HG03280 (cell line): ENCODE data around the gene RIC3.

Experiments used
- ATAC-seq: cut with Tn5 transposase; IDR thresholded peaks from one replicate; pipeline ENCODE4 v1.9.1; 2021; ENCODE audit warnings: mild to moderate bottlenecking, moderate library complexity; ENCODE audit not compliant: unreplicated experiment

Gene RIC3

GRCh38 chr11:8105666-8106065, 63.2 kb downstream of the RIC3 start:
- ATAC-seq, result no peak

- ATAC-seq, result no peak
These were observed 63.7 kb downstream of the RIC3 start for GRCh38 chr11:8105133-8105532.

GRCh38 chr11:8103909-8104308, 64.9 kb downstream of the RIC3 start:
- ATAC-seq, result no peak

GRCh38 chr11:8102965-8103364, 65.9 kb downstream of the RIC3 start:
- ATAC-seq, result no peak

- no peak for ATAC-seq
These were observed 66.4 kb downstream of the RIC3 start for GRCh38 chr11:8102296-8102915.

- ATAC-seq, result no peak
These were observed 67.4 kb downstream of the RIC3 start for GRCh38 chr11:8101421-8101820.

GRCh38 chr11:8100605-8101004, 68.2 kb downstream of the RIC3 start:
- ATAC-seq, result no peak

GRCh38 chr11:8100158-8100557, 68.7 kb downstream of the RIC3 start:
- no peak for ATAC-seq

- ATAC-seq, result no peak
These were observed 69.4 kb downstream of the RIC3 start for GRCh38 chr11:8099291-8099899.

GRCh38 chr11:8098879-8099278, 69.9 kb downstream of the RIC3 start:
- no peak for ATAC-seq

- ATAC-seq, result no peak
These were observed 70.5 kb downstream of the RIC3 start for GRCh38 chr11:8098361-8098760.

- ATAC-seq, result no peak
These were observed 70.9 kb downstream of the RIC3 start for GRCh38 chr11:8097926-8098325.

GRCh38 chr11:8097468-8097867, 71.4 kb downstream of the RIC3 start:
- no peak for ATAC-seq

- ATAC-seq, result no peak
These were observed 71.8 kb downstream of the RIC3 start for GRCh38 chr11:8097062-8097461.

- no peak for ATAC-seq
These were observed 72.2 kb downstream of the RIC3 start for GRCh38 chr11:8096575-8096974.

GRCh38 chr11:8095806-8096522, 72.9 kb downstream of the RIC3 start:
- ATAC-seq, result no peak

GRCh38 chr11:8095371-8095770, 73.5 kb downstream of the RIC3 start:
- no peak for ATAC-seq

GRCh38 chr11:8094656-8095055, 74.2 kb downstream of the RIC3 start:
- no peak for ATAC-seq

- ATAC-seq, result no peak
These were observed 74.8 kb downstream of the RIC3 start for GRCh38 chr11:8093931-8094575.

GRCh38 chr11:8092587-8093424, 76.0 kb downstream of the RIC3 start:
- ATAC-seq, result peak; percentile 76

- no peak for ATAC-seq
These were observed 77.1 kb downstream of the RIC3 start for GRCh38 chr11:8091721-8092120.
